ENCODE measurements around the gene PCP2.

The PCP2 gene

GRCh38 chr19:7596211-7596937 lies 37.1 kb downstream of the PCP2 start:
- no peak for DNase-seq

- peak; percentile 28 to 51 for DNase-seq
These were observed 37.9 kb downstream of the PCP2 start, which contains the start of gene CAMSAP3 for GRCh38 chr19:7595466-7596133. TSS of gene CAMSAP3 (plus strand) at chr19:7595863. CDS start at chr19:7596003, 140 bp downstream.

GRCh38 chr19:7590256-7590655 lies 43.3 kb downstream of the PCP2 start:
- DNase-seq: no peak

GRCh38 chr19:7589822-7590221 lies 43.7 kb downstream of the PCP2 start:
- no peak for DNase-seq

GRCh38 chr19:7582446-7582845 lies 51.1 kb downstream of the PCP2 start:
- no peak for DNase-seq

All from stimulated activated CD4-positive, alpha-beta T cell treated with anti-CD3 and anti-CD28 coated beads, Interleukin-4, amount 100 ng/mL, for 4 hours (primary cell).